GM21526 (cell line): ENCODE results near the gene DENND6B.
A peak's percentile ranks its signal among the peaks of the same experiment; 100 is the strongest.
"Not testable (repeated sequence)": the region's sequence is repeated elsewhere in the genome, so short reads cannot be mapped to it uniquely, and the experiment has no call there.

Experiments used
- ATAC-seq: cut with Tn5 transposase; IDR thresholded peaks from one replicate; pipeline ENCODE4 v1.9.1; 2021; ENCODE audit warnings: moderate library complexity; ENCODE audit not compliant: unreplicated experiment, low FRiP score

Gene DENND6B, protein sequence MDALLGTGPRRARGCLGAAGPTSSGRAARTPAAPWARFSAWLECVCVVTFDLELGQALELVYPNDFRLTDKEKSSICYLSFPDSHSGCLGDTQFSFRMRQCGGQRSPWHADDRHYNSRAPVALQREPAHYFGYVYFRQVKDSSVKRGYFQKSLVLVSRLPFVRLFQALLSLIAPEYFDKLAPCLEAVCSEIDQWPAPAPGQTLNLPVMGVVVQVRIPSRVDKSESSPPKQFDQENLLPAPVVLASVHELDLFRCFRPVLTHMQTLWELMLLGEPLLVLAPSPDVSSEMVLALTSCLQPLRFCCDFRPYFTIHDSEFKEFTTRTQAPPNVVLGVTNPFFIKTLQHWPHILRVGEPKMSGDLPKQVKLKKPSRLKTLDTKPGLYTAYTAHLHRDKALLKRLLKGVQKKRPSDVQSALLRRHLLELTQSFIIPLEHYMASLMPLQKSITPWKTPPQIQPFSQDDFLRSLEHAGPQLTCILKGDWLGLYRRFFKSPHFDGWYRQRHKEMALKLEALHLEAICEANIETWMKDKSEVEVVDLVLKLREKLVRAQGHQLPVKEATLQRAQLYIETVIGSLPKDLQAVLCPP

DNA sequence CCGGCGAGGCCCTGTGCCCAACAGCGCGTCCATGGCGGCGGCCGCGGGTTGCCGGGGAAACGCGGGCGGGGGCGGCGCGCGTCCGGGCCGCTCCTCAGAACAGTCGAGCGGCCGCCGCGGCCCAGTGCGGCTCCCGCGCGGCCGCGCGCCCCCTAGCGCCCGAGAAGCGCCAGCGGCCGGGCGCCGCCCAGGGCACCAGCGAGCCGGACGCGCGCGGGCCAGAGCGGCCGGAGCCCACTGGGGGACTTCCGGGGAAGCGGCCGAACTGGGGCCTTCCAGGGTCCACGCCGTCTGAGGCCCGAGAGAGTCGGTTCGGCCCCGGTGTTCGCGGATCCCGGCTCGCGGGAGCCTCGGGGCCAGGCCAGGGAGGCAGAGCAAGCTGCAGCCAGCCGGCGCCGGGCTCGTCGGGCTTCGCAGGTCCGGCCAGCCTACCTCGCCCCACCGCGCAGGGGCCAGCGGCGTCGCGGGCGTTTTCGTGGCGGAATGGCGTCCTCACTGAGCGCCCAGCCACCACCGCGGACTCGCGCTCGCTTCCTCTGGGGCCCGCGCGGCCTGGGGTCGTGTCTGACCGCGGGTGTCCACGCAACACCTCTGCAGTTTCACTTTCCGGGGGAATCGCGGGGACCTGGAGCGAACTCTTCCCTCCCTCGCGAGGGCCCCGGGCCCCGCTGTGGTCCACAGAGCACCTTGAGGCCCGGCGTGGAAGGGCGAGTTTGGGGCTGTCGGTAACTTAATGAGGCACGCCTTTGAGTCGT, at the start of gene DENND6B:
DENND6B (minus strand) TSS at position 57 of the 755 bp plus-strand sequence; CDS start at position 33, 24 bp downstream.
- ATAC-seq, result peak; percentile 69

- ATAC-seq, result no peak
These were observed 49.4 kb upstream of the DENND6B start for GRCh38 chr22:50376085-50376651.

DNA sequence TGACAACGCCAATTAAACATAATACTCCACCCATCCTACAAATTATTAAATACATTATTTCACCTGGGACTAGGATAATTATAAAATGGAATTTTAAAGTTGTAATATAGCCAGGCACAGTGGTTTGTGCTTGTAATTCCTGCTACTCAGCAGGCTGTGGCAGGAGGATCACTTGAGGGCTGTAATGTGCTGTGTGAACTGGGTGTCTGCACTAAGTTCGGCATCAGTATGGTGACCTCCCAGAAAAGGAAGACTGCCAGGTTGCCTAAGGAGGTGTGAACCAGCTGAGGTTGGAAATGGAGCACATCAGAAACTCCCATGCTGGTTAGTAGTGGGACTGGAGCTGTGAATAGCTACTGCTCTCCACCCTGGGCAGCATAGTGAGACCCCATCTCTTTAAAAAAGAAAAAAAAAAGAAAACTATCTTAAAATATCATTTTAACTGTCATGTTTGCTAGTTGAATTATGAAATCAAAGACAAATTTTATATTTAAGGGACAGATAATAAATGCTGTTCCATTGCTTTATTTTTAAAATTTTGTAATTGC, 44.4 kb upstream of the DENND6B start:
- ATAC-seq, result no peak

- ATAC-seq, result no peak
These were observed 41.1 kb upstream of the DENND6B start for GRCh38 chr22:50367778-50368500.

GRCh38 chr22:50363803-50364194, 37.0 kb upstream of the DENND6B start:
- ATAC-seq, result not testable (repeated sequence)

DNA sequence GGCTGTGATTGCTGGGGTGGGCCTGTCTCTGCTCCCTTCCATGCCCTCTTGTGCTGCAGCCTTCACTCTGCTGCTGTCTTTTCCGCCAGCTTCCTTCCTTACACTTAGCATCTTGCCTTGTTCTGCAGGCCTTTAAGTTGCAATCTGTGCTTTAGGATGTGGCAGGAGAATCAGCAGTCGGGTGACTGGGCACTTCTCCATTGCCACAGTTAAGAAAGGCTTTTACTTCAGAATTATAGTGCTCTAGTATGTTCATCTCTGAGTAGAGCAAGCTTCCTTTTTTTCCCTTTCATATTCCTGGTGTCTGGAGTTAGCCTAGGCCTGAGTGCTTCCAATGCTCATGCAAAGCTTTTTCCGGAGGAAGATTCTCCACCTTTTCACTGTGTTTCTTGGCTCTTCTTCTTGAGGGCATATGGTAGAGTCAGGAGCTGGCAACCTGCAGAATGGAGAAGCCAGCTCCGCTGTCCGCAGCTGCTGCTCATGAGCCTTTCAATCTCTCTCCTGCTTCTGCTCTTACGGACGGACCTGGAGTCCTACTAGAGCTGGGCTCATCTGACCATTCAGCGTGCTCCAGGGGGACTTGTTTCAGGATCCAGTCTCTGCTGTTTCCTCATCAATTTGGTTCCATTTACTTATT, 36.5 kb upstream of the DENND6B start:
- no peak for ATAC-seq

- ATAC-seq, result no peak
These were observed 34.9 kb upstream of the DENND6B start for GRCh38 chr22:50361688-50362087.

DNA sequence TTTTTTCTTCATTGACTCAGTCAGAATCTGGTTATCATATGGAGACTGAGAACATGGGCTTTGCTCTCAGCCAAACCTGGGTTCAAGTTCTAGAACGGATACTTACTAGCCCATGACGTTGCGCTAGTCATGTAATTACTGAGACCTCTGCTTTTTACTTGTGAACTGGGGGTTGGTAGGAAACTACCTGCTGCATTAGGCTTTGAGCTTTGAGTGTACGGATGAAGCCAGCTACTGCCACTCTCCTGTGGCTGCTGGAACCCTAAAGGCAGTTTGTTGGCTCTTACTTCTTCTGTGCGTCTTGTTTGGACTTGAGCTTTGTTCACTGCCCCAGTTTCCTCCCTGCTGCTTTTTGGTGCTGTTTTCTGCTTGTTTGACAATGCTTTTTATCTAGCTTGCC, 34.4 kb upstream of the DENND6B start:
- no peak for ATAC-seq

DNA sequence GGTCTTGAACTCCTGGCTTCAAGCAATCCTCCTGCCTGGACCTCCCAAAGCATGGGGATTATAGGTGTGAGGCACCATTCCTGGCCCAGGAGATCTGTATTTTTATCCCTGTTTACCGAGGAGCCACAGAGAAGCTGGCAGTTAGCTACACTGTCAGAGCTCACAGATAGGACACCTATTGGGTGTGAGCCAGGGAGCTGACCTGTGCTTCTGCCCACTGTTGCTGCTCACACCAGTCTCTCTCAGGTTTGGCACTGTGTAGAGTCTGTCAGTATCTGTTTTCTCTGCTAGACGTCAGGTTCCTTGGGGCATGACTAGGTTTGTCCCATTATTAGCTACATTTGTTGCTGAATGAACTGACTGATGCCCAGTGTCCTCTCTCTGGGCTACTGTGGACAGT, 33.8 kb upstream of the DENND6B start:
- no peak for ATAC-seq

DNA sequence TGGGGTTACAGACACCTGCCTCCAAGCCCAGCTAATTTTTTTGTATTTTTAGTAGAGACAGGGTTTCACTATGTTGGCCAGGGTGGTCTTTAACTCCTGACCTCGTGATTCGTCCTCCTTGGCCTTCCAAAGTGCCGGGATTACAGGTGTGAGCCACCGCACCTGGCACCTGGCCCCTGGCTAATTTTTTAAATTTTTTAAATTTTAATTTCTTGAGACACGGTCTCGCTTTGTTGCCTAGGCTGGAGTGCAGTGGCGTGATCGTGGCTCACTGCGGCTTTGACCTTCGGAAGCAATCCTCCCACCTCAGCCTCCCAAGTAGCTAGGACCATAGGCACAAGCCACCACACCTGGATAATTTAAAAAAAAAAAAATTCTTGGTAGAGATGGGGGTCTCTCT, 30.9 kb upstream of the DENND6B start:
- no peak for ATAC-seq

DNA sequence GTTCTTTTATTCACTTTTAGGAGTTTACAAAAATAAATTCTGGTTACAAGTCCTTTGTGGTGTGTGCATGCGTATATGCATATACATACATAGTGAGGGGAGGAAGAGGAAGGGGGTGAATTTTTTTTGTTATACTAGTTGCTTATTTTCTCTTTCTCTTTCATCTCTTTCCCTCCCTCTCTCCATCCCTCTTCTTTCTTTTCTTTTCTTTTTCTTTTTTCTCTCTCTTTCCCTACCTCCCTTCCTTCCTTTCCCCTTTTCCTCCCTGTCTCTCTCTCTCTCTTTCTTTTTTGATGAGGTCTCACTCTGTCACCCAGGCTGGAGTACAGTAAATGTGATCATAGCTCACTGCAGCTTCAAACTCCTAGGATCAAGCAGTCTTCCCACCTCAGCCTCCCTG, 30.4 kb upstream of the DENND6B start:
- no peak for ATAC-seq

DNA sequence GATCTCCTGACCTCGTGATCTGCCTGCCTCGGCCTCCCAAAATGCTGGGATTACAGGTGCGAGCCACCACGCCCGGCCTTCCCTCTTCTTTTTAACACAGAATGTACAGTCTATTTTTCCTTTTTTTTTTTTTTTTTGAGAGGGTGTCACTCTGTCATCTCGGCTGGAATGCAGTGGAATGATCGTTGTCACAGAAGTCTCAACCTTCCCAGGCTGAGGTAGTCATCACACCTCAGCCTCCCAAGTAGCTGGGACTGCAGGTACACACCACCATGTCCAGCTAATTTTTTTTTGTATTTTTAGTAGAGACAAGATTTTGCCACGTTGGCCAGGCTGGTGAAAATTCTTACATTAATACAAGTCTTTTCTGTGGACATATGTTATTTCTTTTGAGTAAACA, 29.4 kb upstream of the DENND6B start:
- ATAC-seq, result no peak

DNA sequence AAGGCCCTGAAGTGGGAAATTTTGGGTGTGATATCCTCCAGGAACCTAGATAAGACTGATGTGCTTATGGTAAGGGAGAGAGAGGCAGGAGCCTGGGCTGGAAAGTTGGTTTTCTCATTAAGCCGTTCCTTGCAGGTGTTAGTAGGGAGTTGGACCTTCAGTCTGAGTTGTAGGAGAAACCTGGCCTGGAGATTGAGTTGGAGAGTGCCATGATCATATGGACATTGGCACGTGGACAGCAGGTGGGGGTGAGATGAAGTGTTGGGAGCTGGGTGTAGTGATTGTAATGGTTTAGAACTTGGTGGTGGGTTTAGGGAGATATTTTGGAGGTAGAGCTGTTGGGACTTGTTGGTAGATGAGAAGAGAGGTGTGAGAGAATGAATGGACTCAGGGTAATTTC, 21.2 kb upstream of the DENND6B start:
- ATAC-seq, result no peak

- ATAC-seq, result no peak
These were observed 20.3 kb upstream of the DENND6B start for GRCh38 chr22:50347157-50347556.

GRCh38 chr22:50346470-50346869, 19.7 kb upstream of the DENND6B start:
- ATAC-seq, result no peak

DNA sequence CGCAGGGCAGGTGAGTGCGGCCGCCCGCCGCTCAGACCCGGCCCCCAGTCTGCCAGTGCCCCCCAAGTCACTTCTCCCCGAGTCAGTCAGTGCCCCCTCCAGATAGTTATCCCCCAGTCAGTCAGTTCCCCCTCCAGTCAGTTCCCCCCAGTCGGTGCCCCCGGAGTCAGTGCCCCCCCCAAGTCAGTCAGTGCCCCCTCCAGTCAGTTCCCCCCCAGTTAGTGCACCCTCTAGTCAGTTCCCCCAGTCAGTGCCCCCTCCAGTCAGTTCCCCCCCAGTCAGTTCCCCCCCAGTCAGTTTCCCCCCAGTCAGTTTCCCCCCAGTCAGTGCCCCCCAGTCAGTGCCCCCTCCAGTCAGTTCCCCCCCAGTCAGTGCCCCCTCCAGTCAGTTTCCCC, 16.7 kb upstream of the DENND6B start:
- ATAC-seq, result no peak

- ATAC-seq, result peak; percentile 52
These were observed 16.1 kb upstream of the DENND6B start, which contains the start of gene PPP6R2 for GRCh38 chr22:50342651-50343540. PPP6R2 (plus strand) TSS chr22:50343327; CDS start chr22:50393909, 50,582 bp downstream.

- ATAC-seq, result peak; percentile 58
These were observed 15.3 kb upstream of the DENND6B start for GRCh38 chr22:50341977-50342650.
